ENCODE measurements around the gene BHLHA15. TPM values are rescaled to one million over a fixed set of nuclear protein-coding genes. Genes with fewer than 3 reads are reported as not detected.

BHLHA15 gene
- total and polyA plus RNA-seq, 2 of the 13 experiments (the other 11 are each of a cell fraction or from before 2014, with no cell fraction given): 1.9 to 6.1 TPM

- TF ChIP-seq SP4 (CRISPR knock-in tag; IDR thresholded peaks at IDR 0.05): peak; percentile 35; the same call in 1 of the 2 replicates
- no peak for TF ChIP-seq E2F5 (CRISPR knock-in tag; conservative IDR thresholded peaks at IDR 0.05)
- TF ChIP-seq CSRNP2 (CRISPR knock-in tag; conservative IDR thresholded peaks at IDR 0.05; ENCODE audit: low read depth): no peak
- TF ChIP-seq FOXP4 (CRISPR knock-in tag; IDR thresholded peaks at IDR 0.05): peak; percentile 69
- peak; percentile 56; the same call in 1 of the 2 replicates for TF ChIP-seq ETV5 (CRISPR knock-in tag; IDR thresholded peaks at IDR 0.05; ENCODE audit: borderline replicate concordance)
- 0 out of 2 replicates have a peak, but pooled peaks have one; percentile 17 for TF ChIP-seq MEIS1 (CRISPR knock-in tag; IDR thresholded peaks at IDR 0.05; ENCODE audit: borderline replicate concordance)
- TF ChIP-seq NCOA1 (CRISPR knock-in tag; IDR thresholded peaks at IDR 0.05): peak; percentile 73; the same call in 1 of the 2 replicates
- no peak for TF ChIP-seq RFX5 (IDR thresholded peaks at IDR 0.05; ENCODE audit: low read depth, low read length)
- no peak for TF ChIP-seq YY1 (IDR thresholded peaks at IDR 0.05; ENCODE audit: insufficient read depth, insufficient replicate concordance, low read depth, low read length)
- TF ChIP-seq BRF2 (CRISPR knock-in tag; IDR thresholded peaks at IDR 0.05): no peak
- peak; percentile 73 for TF ChIP-seq ARID4A (CRISPR knock-in tag; IDR thresholded peaks at IDR 0.05; ENCODE audit: borderline replicate concordance)
- TF ChIP-seq ZNF652 (CRISPR knock-in tag; IDR thresholded peaks at IDR 0.05; ENCODE audit: borderline replicate concordance, low read depth): no peak
- TF ChIP-seq TARDBP (CRISPR knock-in tag; IDR thresholded peaks at IDR 0.05): peak; percentile 78; the same call in 1 of the 2 replicates
- TF ChIP-seq HNRNPL (IDR thresholded peaks at IDR 0.05; ENCODE audit: low read depth, low read length): peak; percentile 84
These were observed 665 bp downstream of the BHLHA15 start (continued) for GRCh38 chr7:98211676-98212531.

All from HepG2 (cell line).